HUES64 (cell line): ENCODE measurements around the gene SRGAP2B. TPM values are rescaled to one million over a fixed set of nuclear protein-coding genes. Genes with fewer than 3 reads are reported as not detected.
"Not testable (repeated sequence)": the region's sequence is repeated elsewhere in the genome, so short reads cannot be mapped to it uniquely, and the experiment has no call there.

Experiments
- H3K27ac ChIP-seq: 2 replicates; pipeline ENCODE4 v1.7.0; 2013; ENCODE audit warnings: low read depth, low read length, inconsistent platforms
- H3K27me3 ChIP-seq: 2 replicates; pipeline ENCODE4 v1.6.1; 2013; ENCODE audit warnings: mild to moderate bottlenecking, low read length; ENCODE audit not compliant: insufficient read depth
- H3K36me3 ChIP-seq: 2 replicates; pipeline ENCODE4 v1.6.1; 2013; ENCODE audit warnings: mild to moderate bottlenecking, low read length; ENCODE audit not compliant: insufficient read depth
- H3K4me1 ChIP-seq: 2 replicates; pipeline ENCODE4 v1.6.1; 2013; ENCODE audit warnings: mild to moderate bottlenecking, low read length, moderate library complexity; ENCODE audit not compliant: insufficient read depth
- H3K4me3 ChIP-seq: 2 replicates; pipeline ENCODE4 v1.5.1; 2013; ENCODE audit warnings: mild to moderate bottlenecking, low read length, moderate library complexity
- H3K9ac ChIP-seq: 2 replicates; pipeline ENCODE4 v1.6.1; 2013; ENCODE audit warnings: mild to moderate bottlenecking, low read depth, low read length
- H3K9me3 ChIP-seq: 2 replicates; pipeline ENCODE4 v1.6.1; 2013; ENCODE audit warnings: low read depth, low read length; ENCODE audit not compliant: insufficient read depth
- WGBS: fragments of 150-250, 120-280 bp; methylation state at CpG from one replicate; pipeline ENCODE4 v1.1.7; 2013; ENCODE audit warnings: missing lambda C conversion rate; 5-methylcytosine and 5-hydroxymethylcytosine counted together
- polyA plus RNA-seq, 2 experiments: library from polyadenylated mRNA; stranded (reverse); fragments of 50-300 nt; gene quantifications; one replicate each; pipeline ENCODE4 v1.2.3, GENCODE V29; 2013

The SRGAP2B gene
- polyA plus RNA-seq (2013, experiment 1 of 2): 28.6 TPM
- polyA plus RNA-seq (2013, experiment 2 of 2): 38.3 TPM

- not testable (repeated sequence) for H3K36me3 ChIP-seq, H3K27ac ChIP-seq, H3K27me3 ChIP-seq, H3K9me3 ChIP-seq, H3K9ac ChIP-seq, H3K4me1 ChIP-seq
- no CpG with 5 or more reads among the region's 47 CpGs for WGBS
- H3K4me3 ChIP-seq: peak within 1 kb of the TSS; percentile 50
Observed at GRCh38 chr1:145095284-145096057, at the start of gene SRGAP2B, which contains the start of gene FAM72D. Gene SRGAP2B, minus strand, starts transcription at chr1:145095328. Its CDS starts 2,427 bp downstream, at chr1:145092901. Gene FAM72D, plus strand, starts transcription at chr1:145095974. Its CDS starts 874 bp downstream, at chr1:145096848.

- H3K4me3 ChIP-seq, H3K27me3 ChIP-seq, H3K36me3 ChIP-seq, H3K9me3 ChIP-seq, H3K4me1 ChIP-seq, H3K9ac ChIP-seq, H3K27ac ChIP-seq: not testable (repeated sequence)
- no CpG with 5 or more reads among the region's 3 CpGs for WGBS
Observed at GRCh38 chr1:145144264-145144913, 49.3 kb upstream of the SRGAP2B start.

GRCh38 chr1:145140549-145140948 is 45.4 kb upstream of the SRGAP2B start:
- H3K9ac ChIP-seq, H3K4me3 ChIP-seq, H3K27ac ChIP-seq, H3K4me1 ChIP-seq, H3K27me3 ChIP-seq, H3K9me3 ChIP-seq, H3K36me3 ChIP-seq: not testable (repeated sequence)
- no CpG with 5 or more reads among the region's 2 CpGs for WGBS

GRCh38 chr1:145134476-145134875 is 39.3 kb upstream of the SRGAP2B start:
- not testable (repeated sequence) for H3K9ac ChIP-seq, H3K27me3 ChIP-seq, H3K36me3 ChIP-seq, H3K4me3 ChIP-seq, H3K9me3 ChIP-seq, H3K4me1 ChIP-seq, H3K27ac ChIP-seq
- WGBS: no CpG with 5 or more reads among the region's 1 CpG

- not testable (repeated sequence) for H3K27ac ChIP-seq, H3K9me3 ChIP-seq, H3K4me1 ChIP-seq, H3K36me3 ChIP-seq, H3K27me3 ChIP-seq, H3K9ac ChIP-seq, H3K4me3 ChIP-seq
- WGBS: 68% methylated on average over 12 of the region's 14 CpGs
Observed at GRCh38 chr1:145128697-145129469, 33.8 kb upstream of the SRGAP2B start.

- H3K9me3 ChIP-seq, H3K27ac ChIP-seq, H3K27me3 ChIP-seq, H3K36me3 ChIP-seq, H3K4me3 ChIP-seq, H3K4me1 ChIP-seq, H3K9ac ChIP-seq: not testable (repeated sequence)
Observed at GRCh38 chr1:145127144-145127543, 32.0 kb upstream of the SRGAP2B start.

GRCh38 chr1:145125112-145125511 is 30.0 kb upstream of the SRGAP2B start:
- not testable (repeated sequence) for H3K4me1 ChIP-seq, H3K27me3 ChIP-seq, H3K4me3 ChIP-seq, H3K36me3 ChIP-seq, H3K9ac ChIP-seq, H3K27ac ChIP-seq, H3K9me3 ChIP-seq
- no CpG with 5 or more reads among the region's 1 CpG for WGBS

GRCh38 chr1:145123992-145124641 is 29.0 kb upstream of the SRGAP2B start:
- H3K27me3 ChIP-seq, H3K4me1 ChIP-seq, H3K9me3 ChIP-seq, H3K9ac ChIP-seq, H3K27ac ChIP-seq, H3K36me3 ChIP-seq, H3K4me3 ChIP-seq: not testable (repeated sequence)
- WGBS: no CpG with 5 or more reads among the region's 7 CpGs

GRCh38 chr1:145123062-145123395 is 27.9 kb upstream of the SRGAP2B start:
- not testable (repeated sequence) for H3K4me3 ChIP-seq, H3K9me3 ChIP-seq, H3K9ac ChIP-seq, H3K27ac ChIP-seq, H3K4me1 ChIP-seq, H3K36me3 ChIP-seq, H3K27me3 ChIP-seq
- WGBS: no CpG with 5 or more reads among the region's 1 CpG

GRCh38 chr1:145122344-145123061 is 27.4 kb upstream of the SRGAP2B start:
- WGBS: no CpG with 5 or more reads among the region's 7 CpGs
- not testable (repeated sequence) for H3K36me3 ChIP-seq, H3K27ac ChIP-seq, H3K27me3 ChIP-seq, H3K9ac ChIP-seq, H3K9me3 ChIP-seq, H3K4me1 ChIP-seq, H3K4me3 ChIP-seq
